Measurements from ENCODE around the gene INSR. TPM values are rescaled to one million over a fixed set of nuclear protein-coding genes. Genes with fewer than 3 reads are reported as not detected.
A peak's percentile ranks its signal among the peaks of the same experiment; 100 is the strongest.
"Not testable (repeated sequence)": the region's sequence is repeated elsewhere in the genome, so short reads cannot be mapped to it uniquely, and the experiment has no call there.

INSR gene
- polyA plus RNA-seq, 3 donors: 26.6 to 37.0 (median 31.9) TPM

- DNase-seq (ENCODE audit: extremely low read depth in 1 of 11, low read depth in 9 of 11, low spot score in 4 of 11): not testable (repeated sequence)
Observed at GRCh38 chr19:7209036-7209435, 85.2 kb downstream of the INSR start.

- no peak for DNase-seq (ENCODE audit: extremely low read depth in 1 of 11, low read depth in 9 of 11, low spot score in 4 of 11)
Observed at GRCh38 chr19:7203332-7203731, 90.9 kb downstream of the INSR start.

- no peak for DNase-seq (ENCODE audit: extremely low read depth in 1 of 11, low read depth in 9 of 11, low spot score in 4 of 11)
Observed at GRCh38 chr19:7202888-7203287, 91.3 kb downstream of the INSR start.

GRCh38 chr19:7200736-7201135, 93.5 kb downstream of the INSR start:
- no peak for DNase-seq (ENCODE audit: extremely low read depth in 1 of 11, low read depth in 9 of 11, low spot score in 4 of 11)

- no peak for DNase-seq (ENCODE audit: extremely low read depth in 1 of 11, low read depth in 9 of 11, low spot score in 4 of 11)
Observed at GRCh38 chr19:7199613-7200533, 94.3 kb downstream of the INSR start.

GRCh38 chr19:7197760-7198696, 96.2 kb downstream of the INSR start:
- peak; percentile 84 to 94 (median 91) for DNase-seq (ENCODE audit: extremely low read depth in 1 of 11, low read depth in 9 of 11, low spot score in 4 of 11)

GRCh38 chr19:7197119-7197759, 97.0 kb downstream of the INSR start:
- DNase-seq (ENCODE audit: extremely low read depth in 1 of 11, low read depth in 9 of 11, low spot score in 4 of 11): peak; percentile 79 to 92 (median 87)

GRCh38 chr19:7196763-7197118, 97.5 kb downstream of the INSR start:
- DNase-seq (ENCODE audit: extremely low read depth in 1 of 11, low read depth in 9 of 11, low spot score in 4 of 11): no peak

GRCh38 chr19:7195046-7195445, 99.2 kb downstream of the INSR start:
- no peak for DNase-seq (ENCODE audit: extremely low read depth in 1 of 11, low read depth in 9 of 11, low spot score in 4 of 11)

GRCh38 chr19:7194566-7194965, 99.6 kb downstream of the INSR start:
- no peak for DNase-seq (ENCODE audit: extremely low read depth in 1 of 11, low read depth in 9 of 11, low spot score in 4 of 11)

- DNase-seq (ENCODE audit: extremely low read depth in 1 of 11, low read depth in 9 of 11, low spot score in 4 of 11): no peak
Observed at GRCh38 chr19:7191946-7192691, 102.1 kb downstream of the INSR start.

- peak in 1 of 11 donors; percentile 24 for DNase-seq (ENCODE audit: extremely low read depth in 1 of 11, low read depth in 9 of 11, low spot score in 4 of 11)
Observed at GRCh38 chr19:7188698-7189629, 105.2 kb downstream of the INSR start.

- no peak for DNase-seq (ENCODE audit: extremely low read depth in 1 of 11, low read depth in 9 of 11, low spot score in 4 of 11)
Observed at GRCh38 chr19:7187605-7188339, 106.4 kb downstream of the INSR start.

- DNase-seq (ENCODE audit: extremely low read depth in 1 of 11, low read depth in 9 of 11, low spot score in 4 of 11): no peak
Observed at GRCh38 chr19:7182489-7182888, 111.7 kb downstream of the INSR start.

GRCh38 chr19:7179917-7180306, 114.3 kb downstream of the INSR start:
- no peak for DNase-seq (ENCODE audit: extremely low read depth in 1 of 11, low read depth in 9 of 11, low spot score in 4 of 11)

GRCh38 chr19:7177926-7178325, 116.3 kb downstream of the INSR start:
- DNase-seq (ENCODE audit: extremely low read depth in 1 of 11, low read depth in 9 of 11, low spot score in 4 of 11): no peak

- DNase-seq (ENCODE audit: extremely low read depth in 1 of 11, low read depth in 9 of 11, low spot score in 4 of 11): no peak
Observed at GRCh38 chr19:7176792-7177191, 117.4 kb downstream of the INSR start.
